GM06990 (cell line): ENCODE measurements around the gene GREB1.

Experiments used
- DNase-seq: peaks from one replicate; pipeline ENCODE4 v3.0.0-alpha.2; 2011; ENCODE audit not compliant: insufficient read length; ENCODE audit errors: extremely low read depth
- H3K27me3 ChIP-seq: replicated peaks from 2 replicates; pipeline ENCODE4 v1.6.0; 2011; ENCODE audit warnings: low read length; ENCODE audit not compliant: control insufficient read depth, insufficient read depth
- H3K36me3 ChIP-seq: 2 replicates; pipeline ENCODE4 v1.5.1; 2011; ENCODE audit warnings: low read length; ENCODE audit not compliant: control insufficient read depth, insufficient read depth
- H3K4me3 ChIP-seq: replicated peaks from 2 replicates; pipeline ENCODE4 v1.5.1; 2011; ENCODE audit warnings: low read depth, mild to moderate bottlenecking, control low read depth, low read length
- CTCF ChIP-seq: IDR thresholded peaks from 2 replicates; pipeline ENCODE4 v1.5.1; 2011; ENCODE audit warnings: low read length, control low read depth, mild to moderate bottlenecking, inconsistent platforms; ENCODE audit not compliant: insufficient read depth, poor library complexity, severe bottlenecking

Gene GREB1

GRCh38 chr2:11598228-11598731, 64.4 kb downstream of the GREB1 start:
- no peaks in the 10 kb centered on the region for H3K36me3 ChIP-seq
- no peak overlapping the region for H3K4me3 ChIP-seq
- DNase-seq: no peak
- TF ChIP-seq CTCF: no peak
- no peaks in the 10 kb centered on the region; the same call in 1 of the 2 replicates for H3K27me3 ChIP-seq

- no peaks in the 10 kb centered on the region for H3K36me3 ChIP-seq
These were observed 68.8 kb downstream of the GREB1 start for GRCh38 chr2:11602563-11603204.

GRCh38 chr2:11610624-11611242, 76.9 kb downstream of the GREB1 start:
- Histone ChIP-seq H3K4me3 (no peak overlapping the region), H3K36me3 (no peaks in the 10 kb centered on the region), H3K27me3 (no peaks in the 10 kb centered on the region)
- DNase-seq: no peak
- TF ChIP-seq CTCF: no peak

More at GRCh38 chr2:11602563-11603204, 68.8 kb downstream of the GREB1 start:
- no peak for DNase-seq
- no peaks in the 10 kb centered on the region; the same call in 1 of the 2 replicates for H3K27me3 ChIP-seq
- no peak overlapping the region for H3K4me3 ChIP-seq
- TF ChIP-seq CTCF: no peak

- TF ChIP-seq CTCF: no peak
- no peak overlapping the region for H3K4me3 ChIP-seq
- no peak for DNase-seq
- no peaks in the 10 kb centered on the region for H3K27me3 ChIP-seq
- H3K36me3 ChIP-seq: no peaks in the 10 kb centered on the region
These were observed 77.4 kb downstream of the GREB1 start for GRCh38 chr2:11611251-11611650.

- no peaks in the 10 kb centered on the region for H3K36me3 ChIP-seq
- no peak for TF ChIP-seq CTCF
- H3K4me3 ChIP-seq: no peak overlapping the region
- no peaks in the 10 kb centered on the region for H3K27me3 ChIP-seq
- DNase-seq: no peak
These were observed 78.8 kb downstream of the GREB1 start for GRCh38 chr2:11612553-11613215.
